Activated naive CD8-positive, alpha-beta T cell treated with anti-CD3 and anti-CD28 coated beads, Interleukin-2, amount 50 U/mL, for 24 hours (primary cell): ENCODE measurements around the gene ARMC9.

Experiments used
- ATAC-seq: fragments of 150-1000 bp; cut with Tn5 transposase; one replicate; pipeline ENCODE4 v1.10.0; 2021
- DNase-seq: peaks from one replicate; pipeline ENCODE4 v3.0.0; 2021
- H3K27ac Mint-ChIP-seq: one replicate; pipeline ENCODE4 v1.8.0; 2021; ENCODE audit warnings: mild to moderate bottlenecking, mixed read lengths
- H3K27me3 Mint-ChIP-seq: one replicate; pipeline ENCODE4 v1.8.0; 2021; ENCODE audit warnings: mixed read lengths
- H3K36me3 Mint-ChIP-seq: one replicate; pipeline ENCODE4 v1.8.0; 2021; ENCODE audit warnings: low read depth, mixed read lengths
- H3K4me1 Mint-ChIP-seq: one replicate; pipeline ENCODE4 v1.8.0; 2021; ENCODE audit warnings: mixed read lengths
- H3K4me3 Mint-ChIP-seq: one replicate; pipeline ENCODE4 v1.8.0; 2021; ENCODE audit warnings: mild to moderate bottlenecking, moderate library complexity, mixed read lengths
- H3K9me3 Mint-ChIP-seq: one replicate; pipeline ENCODE4 v1.8.0; 2021; ENCODE audit warnings: mixed read lengths

Gene ARMC9

DNA sequence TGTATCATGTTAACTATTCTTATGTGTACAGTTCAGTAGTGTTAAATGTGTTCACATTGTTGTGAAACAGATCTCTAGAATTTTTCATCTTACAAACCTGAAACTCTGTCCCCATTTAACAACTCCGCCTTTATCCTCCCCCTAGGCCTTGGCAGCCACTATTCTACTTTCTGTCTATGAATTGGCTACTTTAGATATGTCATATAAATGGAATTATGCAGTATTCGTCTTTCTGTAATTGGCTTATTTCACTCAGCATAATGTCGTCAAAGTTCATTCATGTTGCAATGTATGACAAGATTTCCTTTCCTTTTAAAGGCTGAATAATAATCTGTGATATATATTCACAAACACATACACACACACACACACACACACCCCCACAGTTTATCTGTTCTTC, 12.4 kb downstream of the ARMC9 start:
- Mint-ChIP-seq H3K36me3 (peaks cover 3% of the 10 kb centered on the region), H3K9me3 (no peaks in the 10 kb centered on the region), H3K27me3 (no peaks in the 10 kb centered on the region), H3K4me3 (no peak overlapping the region), H3K4me1 (no peaks in the 10 kb centered on the region), H3K27ac (no peak overlapping the region)
- DNase-seq (no peak), ATAC-seq (no peak)

DNA sequence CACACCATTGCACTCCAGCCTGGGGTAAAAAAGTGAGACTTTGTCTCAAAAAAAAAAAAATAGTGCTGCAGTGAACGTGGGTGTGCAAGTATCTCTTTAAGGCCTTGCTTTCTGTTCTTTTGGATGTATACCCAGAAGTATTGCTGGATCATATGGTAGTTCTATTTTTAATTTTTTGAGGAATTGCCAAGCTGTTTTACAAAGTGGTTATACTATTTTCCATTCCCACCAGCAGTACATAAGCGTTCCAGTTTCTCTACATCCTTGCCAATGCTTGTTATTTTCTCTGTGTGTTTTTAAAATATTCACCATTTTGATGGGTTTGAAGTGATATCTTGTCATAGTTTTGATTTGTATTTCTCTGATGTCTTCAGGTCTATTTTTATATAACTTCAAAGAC, 13.1 kb downstream of the ARMC9 start:
- H3K27ac Mint-ChIP-seq, result no peak overlapping the region
- ATAC-seq (no peak), DNase-seq (no peak)
- H3K9me3 Mint-ChIP-seq, result no peaks in the 10 kb centered on the region
- H3K4me3 Mint-ChIP-seq, result no peak overlapping the region
- H3K36me3 Mint-ChIP-seq, result peaks cover 3% of the 10 kb centered on the region
- no peaks in the 10 kb centered on the region for H3K4me1 Mint-ChIP-seq
- no peaks in the 10 kb centered on the region for H3K27me3 Mint-ChIP-seq

GRCh38 chr2:231212329-231212845, 14.0 kb downstream of the ARMC9 start:
- no peaks in the 10 kb centered on the region for H3K27me3 Mint-ChIP-seq
- no peak for DNase-seq
- H3K36me3 Mint-ChIP-seq, result peaks cover 3% of the 10 kb centered on the region
- H3K9me3 Mint-ChIP-seq, result no peaks in the 10 kb centered on the region
- no peak overlapping the region for H3K27ac Mint-ChIP-seq
- ATAC-seq, result no peak
- H3K4me3 Mint-ChIP-seq, result no peak overlapping the region
- no peaks in the 10 kb centered on the region for H3K4me1 Mint-ChIP-seq

DNA sequence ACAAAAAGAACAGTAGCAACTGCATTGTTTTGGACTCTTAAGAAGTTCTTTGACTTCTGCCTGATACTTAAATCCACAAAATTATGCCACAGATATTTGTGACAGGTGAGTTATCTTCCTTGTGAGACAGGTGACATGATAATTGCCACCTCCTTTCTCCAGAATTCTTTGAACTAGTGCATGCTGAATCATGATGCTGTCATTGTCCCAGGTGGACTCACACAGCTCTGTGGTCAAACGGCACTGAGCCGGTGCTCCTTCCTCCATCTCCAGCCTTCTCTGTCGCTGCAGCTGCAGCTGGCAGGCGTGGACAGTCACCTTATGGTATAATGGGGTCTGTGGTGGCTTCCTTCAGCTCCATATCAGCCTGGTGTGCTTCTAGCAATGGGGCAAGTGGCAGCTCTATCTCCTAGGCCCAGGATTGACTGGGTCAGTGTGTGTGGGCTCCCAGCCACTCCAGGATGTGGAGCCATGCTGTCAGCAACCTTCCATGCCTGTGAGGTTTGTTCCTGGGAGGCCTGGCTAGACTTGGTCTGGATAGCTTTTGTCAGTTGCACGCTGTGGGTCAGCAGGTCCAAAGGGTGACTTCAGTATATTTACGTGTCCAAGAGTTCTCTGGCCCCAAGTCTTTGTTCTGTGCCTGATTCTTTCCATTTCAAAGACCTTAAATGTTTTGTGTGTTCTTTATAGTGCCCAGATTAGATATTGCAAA, 15.7 kb downstream of the ARMC9 start:
- Mint-ChIP-seq H3K27me3 (no peaks in the 10 kb centered on the region), H3K36me3 (peaks cover 2% of the 10 kb centered on the region), H3K27ac (no peak overlapping the region), H3K9me3 (no peaks in the 10 kb centered on the region), H3K4me1 (no peaks in the 10 kb centered on the region), H3K4me3 (no peak overlapping the region)
- ATAC-seq (no peak), DNase-seq (no peak)

- ATAC-seq (no peak), DNase-seq (no peak)
- H3K4me3 Mint-ChIP-seq, result no peak overlapping the region
- no peaks in the 10 kb centered on the region for H3K4me1 Mint-ChIP-seq
- H3K27me3 Mint-ChIP-seq, result no peaks in the 10 kb centered on the region
- H3K9me3 Mint-ChIP-seq, result no peaks in the 10 kb centered on the region
- peaks cover 6% of the 10 kb centered on the region for H3K36me3 Mint-ChIP-seq
- H3K27ac Mint-ChIP-seq, result no peak overlapping the region
Measured at GRCh38 chr2:231218366-231218765, 19.9 kb downstream of the ARMC9 start.

DNA sequence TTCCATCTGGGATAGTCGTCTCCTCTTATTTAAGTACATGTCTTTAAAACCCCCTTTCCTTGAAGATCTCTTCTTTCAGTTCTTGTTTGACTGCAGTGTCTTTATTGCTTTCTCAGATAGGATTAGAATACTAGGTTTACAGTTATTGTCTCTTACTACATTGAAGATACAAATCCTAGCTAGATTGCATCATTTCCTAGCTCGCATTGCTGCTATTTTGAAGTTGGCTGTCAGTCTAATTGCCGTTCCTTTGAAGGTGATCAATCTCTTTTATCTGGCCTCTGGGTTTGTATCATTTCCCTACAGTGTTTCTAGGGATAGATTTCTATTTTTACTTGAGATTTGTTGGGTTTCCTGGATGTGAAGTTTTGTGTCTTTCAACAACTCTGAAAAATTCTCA, 20.9 kb downstream of the ARMC9 start:
- Mint-ChIP-seq H3K27ac (no peak overlapping the region), H3K27me3 (no peaks in the 10 kb centered on the region), H3K36me3 (peaks cover 6% of the 10 kb centered on the region), H3K4me3 (no peak overlapping the region), H3K9me3 (no peaks in the 10 kb centered on the region), H3K4me1 (no peaks in the 10 kb centered on the region)
- DNase-seq (no peak), ATAC-seq (no peak)

GRCh38 chr2:231221761-231222160, 23.3 kb downstream of the ARMC9 start:
- peaks cover 5% of the 10 kb centered on the region for H3K36me3 Mint-ChIP-seq

GRCh38 chr2:231222318-231223000, 24.0 kb downstream of the ARMC9 start:
- ATAC-seq, result no peak
- no peak for DNase-seq
- Mint-ChIP-seq H3K27ac (no peak overlapping the region), H3K27me3 (no peaks in the 10 kb centered on the region), H3K9me3 (no peaks in the 10 kb centered on the region), H3K4me3 (no peak overlapping the region), H3K36me3 (peaks cover 5% of the 10 kb centered on the region), H3K4me1 (no peaks in the 10 kb centered on the region)

More at GRCh38 chr2:231221761-231222160, 23.3 kb downstream of the ARMC9 start:
- DNase-seq (no peak), ATAC-seq (no peak)
- H3K4me1 Mint-ChIP-seq, result no peaks in the 10 kb centered on the region
- H3K9me3 Mint-ChIP-seq, result no peaks in the 10 kb centered on the region
- H3K27ac Mint-ChIP-seq, result no peak overlapping the region
- H3K4me3 Mint-ChIP-seq, result no peak overlapping the region
- no peaks in the 10 kb centered on the region for H3K27me3 Mint-ChIP-seq

GRCh38 chr2:231223001-231223375, 24.6 kb downstream of the ARMC9 start:
- DNase-seq (no peak), ATAC-seq (no peak)
- H3K4me1 Mint-ChIP-seq, result no peaks in the 10 kb centered on the region
- H3K27me3 Mint-ChIP-seq, result no peaks in the 10 kb centered on the region
- H3K4me3 Mint-ChIP-seq, result no peak overlapping the region
- peaks cover 5% of the 10 kb centered on the region for H3K36me3 Mint-ChIP-seq
- H3K27ac Mint-ChIP-seq, result no peak overlapping the region
- no peaks in the 10 kb centered on the region for H3K9me3 Mint-ChIP-seq

- no peaks in the 10 kb centered on the region for H3K4me1 Mint-ChIP-seq
Measured at GRCh38 chr2:231223458-231223976, 25.1 kb downstream of the ARMC9 start.

DNA sequence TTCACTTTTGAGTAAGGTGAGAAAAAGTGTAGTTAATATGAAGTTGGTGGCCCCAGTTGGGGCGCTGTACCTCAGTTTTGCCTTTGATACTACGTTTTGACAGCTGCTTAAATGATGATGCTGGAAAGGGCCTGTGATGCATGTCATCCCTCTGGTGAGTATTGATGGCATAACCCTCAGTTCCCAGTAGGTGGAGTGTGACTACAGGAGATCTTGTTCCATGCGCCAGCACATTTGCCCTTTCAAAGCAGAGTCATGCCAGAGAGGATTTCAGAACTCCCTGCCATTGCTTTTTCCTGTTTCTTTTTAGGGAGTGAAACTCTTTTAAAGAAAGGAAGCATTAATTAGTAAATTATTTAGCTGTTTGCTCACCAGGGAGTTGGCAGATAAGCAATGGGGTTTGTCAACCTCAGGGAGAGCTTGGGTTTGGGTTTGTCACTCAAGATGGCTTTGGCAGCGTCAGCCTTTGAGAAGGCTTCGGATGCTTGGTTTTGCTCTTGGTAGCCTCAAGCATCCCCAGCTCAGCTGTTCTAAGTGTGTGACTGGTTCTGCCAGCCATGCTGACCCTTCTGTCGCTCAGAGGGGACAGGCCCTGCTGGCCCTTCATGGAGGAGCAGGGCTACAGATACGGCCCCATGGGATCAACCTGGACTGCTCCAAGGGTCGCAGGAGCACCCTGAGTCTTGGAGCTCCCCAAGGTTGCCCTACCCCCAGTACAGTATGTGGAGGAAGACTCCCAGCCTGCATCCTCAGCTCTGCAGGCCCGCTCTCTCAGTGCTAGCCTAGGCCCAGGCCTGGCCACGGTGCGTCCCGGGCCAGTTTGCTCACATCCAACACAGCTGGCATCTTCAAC, 29.1 kb downstream of the ARMC9 start:
- Mint-ChIP-seq H3K4me1 (peaks cover 2% of the 10 kb centered on the region), H3K27ac (no peak overlapping the region), H3K4me3 (no peak overlapping the region), H3K36me3 (no peaks in the 10 kb centered on the region), H3K27me3 (no peaks in the 10 kb centered on the region), H3K9me3 (no peaks in the 10 kb centered on the region)
- DNase-seq (peak; percentile 35), ATAC-seq (peak; percentile 98)

More at GRCh38 chr2:231223458-231223976, 25.1 kb downstream of the ARMC9 start:
- DNase-seq (no peak), ATAC-seq (no peak)
- H3K27ac Mint-ChIP-seq, result no peak overlapping the region
- H3K4me3 Mint-ChIP-seq, result no peak overlapping the region
- no peaks in the 10 kb centered on the region for H3K27me3 Mint-ChIP-seq
- no peaks in the 10 kb centered on the region for H3K9me3 Mint-ChIP-seq
- H3K36me3 Mint-ChIP-seq, result peaks cover 5% of the 10 kb centered on the region

DNA sequence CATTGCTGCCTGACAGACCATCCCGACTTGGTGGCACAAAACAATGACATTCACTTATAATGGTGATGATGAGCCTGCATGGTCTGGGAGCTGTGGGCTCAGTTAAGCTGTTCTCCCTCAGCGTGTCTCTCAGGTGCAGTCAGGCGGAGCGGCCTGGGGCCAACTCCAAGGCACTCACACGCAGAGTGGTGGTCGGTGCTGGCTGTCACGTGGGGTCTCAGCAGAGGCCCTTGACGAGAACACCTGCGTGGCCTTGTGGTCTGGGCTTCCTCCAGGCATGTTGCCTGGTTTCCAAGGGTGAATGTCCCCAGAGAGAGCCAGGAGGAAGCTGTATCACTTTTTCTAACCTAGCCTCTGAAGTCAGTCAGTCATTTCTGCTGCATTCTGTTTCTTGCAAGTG, 29.8 kb downstream of the ARMC9 start:
- no peaks in the 10 kb centered on the region for H3K36me3 Mint-ChIP-seq
- H3K4me3 Mint-ChIP-seq, result no peak overlapping the region
- H3K27me3 Mint-ChIP-seq, result no peaks in the 10 kb centered on the region
- H3K27ac Mint-ChIP-seq, result no peak overlapping the region
- H3K4me1 Mint-ChIP-seq, result peaks cover 2% of the 10 kb centered on the region
- ATAC-seq (no peak), DNase-seq (no peak)
- H3K9me3 Mint-ChIP-seq, result no peaks in the 10 kb centered on the region

- Mint-ChIP-seq H3K27me3 (no peaks in the 10 kb centered on the region), H3K4me1 (peaks cover 2% of the 10 kb centered on the region), H3K4me3 (no peak overlapping the region), H3K27ac (no peak overlapping the region), H3K36me3 (no peaks in the 10 kb centered on the region), H3K9me3 (no peaks in the 10 kb centered on the region)
- DNase-seq (no peak), ATAC-seq (no peak)
Measured at GRCh38 chr2:231228974-231229529, 30.6 kb downstream of the ARMC9 start.

DNA sequence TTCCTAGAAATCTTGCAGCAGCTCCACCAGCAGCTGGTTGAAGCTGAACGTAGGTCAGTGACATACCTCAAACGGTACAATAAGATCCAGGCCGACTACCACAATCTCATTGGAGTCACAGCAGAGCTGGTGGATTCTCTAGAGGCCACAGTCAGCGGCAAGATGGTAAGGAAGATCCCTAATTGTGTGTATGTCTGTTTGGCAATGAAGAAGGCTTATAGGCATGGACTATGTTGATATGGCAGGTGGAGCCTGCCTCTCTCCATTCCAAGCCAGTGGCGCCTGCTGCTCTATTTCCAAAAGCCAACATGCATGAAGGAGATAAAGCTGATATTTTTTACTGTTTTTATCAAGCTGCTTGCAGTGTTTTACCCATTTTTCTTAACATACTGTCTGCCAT, 36.8 kb downstream of the ARMC9 start:
- DNase-seq (no peak), ATAC-seq (no peak)
- no peaks in the 10 kb centered on the region for H3K27me3 Mint-ChIP-seq
- H3K9me3 Mint-ChIP-seq, result no peaks in the 10 kb centered on the region
- no peak overlapping the region for H3K4me3 Mint-ChIP-seq
- no peaks in the 10 kb centered on the region for H3K36me3 Mint-ChIP-seq
- H3K4me1 Mint-ChIP-seq, result no peaks in the 10 kb centered on the region
- no peak overlapping the region for H3K27ac Mint-ChIP-seq
